Ectodermal cell (in vitro differentiated cells): Measurements from ENCODE around the gene MEI1.
"Not testable (repeated sequence)": the region's sequence is repeated elsewhere in the genome, so short reads cannot be mapped to it uniquely, and the experiment has no call there.

Experiments used
- H3K27ac ChIP-seq: 2 replicates; pipeline ENCODE4 v1.7.0; 2013; ENCODE audit warnings: mild to moderate bottlenecking, low read depth, low read length; ENCODE audit not compliant: insufficient read depth, poor library complexity, severe bottlenecking
- H3K27me3 ChIP-seq: 2 replicates; pipeline ENCODE4 v1.7.0; 2013; ENCODE audit warnings: mild to moderate bottlenecking, low read length; ENCODE audit not compliant: insufficient read depth, control insufficient read depth, poor library complexity, severe bottlenecking
- H3K36me3 ChIP-seq: one replicate; pipeline ENCODE4 v1.7.0; 2013; ENCODE audit warnings: low read length; ENCODE audit not compliant: control insufficient read depth, insufficient read depth
- H3K4me1 ChIP-seq: one replicate; pipeline ENCODE4 v1.7.0; 2013; ENCODE audit warnings: low read length; ENCODE audit not compliant: control insufficient read depth, insufficient read depth
- H3K4me3 ChIP-seq: 2 replicates; pipeline ENCODE4 v1.7.0; 2013; ENCODE audit warnings: low read depth, low read length, control low read depth; ENCODE audit not compliant: insufficient read depth
- H3K9me3 ChIP-seq: 2 replicates; pipeline ENCODE4 v1.7.0; 2013; ENCODE audit warnings: mild to moderate bottlenecking, low read length, moderate library complexity; ENCODE audit not compliant: control insufficient read depth
- WGBS, 2 experiments: methylation state at CpG; one replicate each; pipeline ENCODE4 v1.1.7; 2013; ENCODE audit warnings: missing lambda C conversion rate in 2 of 2; 5-methylcytosine and 5-hydroxymethylcytosine counted together

Gene MEI1

DNA sequence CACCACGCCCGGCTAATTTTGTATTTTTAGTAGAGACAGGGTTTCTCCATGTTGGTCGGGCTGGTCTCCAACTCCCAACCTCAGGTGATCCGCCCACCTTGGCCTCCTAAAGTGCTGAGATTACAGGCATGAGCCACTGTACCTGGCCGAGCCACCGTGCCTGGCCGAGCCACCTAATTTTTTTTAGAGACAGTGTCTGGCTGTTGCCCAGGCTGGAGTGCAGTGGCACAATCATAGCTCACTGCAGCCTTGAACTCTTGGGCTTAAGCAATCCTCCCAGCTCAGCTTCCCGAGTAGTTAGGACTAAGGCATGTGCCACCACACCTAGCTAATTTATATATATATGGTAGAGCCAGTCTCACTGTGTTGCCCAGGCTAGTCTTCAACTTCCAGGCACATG is 136.2 kb downstream of the MEI1 start:
- not testable (repeated sequence) for H3K9me3 ChIP-seq, H3K27ac ChIP-seq, H3K27me3 ChIP-seq, H3K4me3 ChIP-seq, H3K4me1 ChIP-seq, H3K36me3 ChIP-seq
- 83 to 89% methylated on average over 7 to 8 of the region's 8 CpGs for WGBS, 2 experiments

DNA sequence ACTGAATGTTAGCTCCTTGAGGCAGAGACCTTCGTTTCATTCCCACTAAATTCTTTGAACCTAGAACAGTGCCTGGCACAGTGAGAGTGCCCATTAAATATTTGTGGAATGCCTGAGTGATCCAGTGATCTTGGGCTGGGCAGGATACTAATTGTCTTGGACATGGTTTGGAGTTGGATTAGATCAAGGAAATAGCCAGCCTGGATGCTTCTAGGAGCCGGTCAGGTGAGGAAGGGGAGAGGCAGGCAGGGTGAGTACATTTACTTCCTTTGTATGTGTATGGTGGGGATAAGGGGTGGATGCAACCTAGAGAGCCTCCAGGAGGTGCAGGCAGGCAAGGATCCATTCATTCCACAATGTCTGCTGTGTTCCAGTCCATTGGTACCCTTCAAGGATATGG is 137.2 kb downstream of the MEI1 start:
- Histone ChIP-seq H3K4me3 (no peak overlapping the region), H3K27me3 (no peaks in the 10 kb centered on the region), H3K36me3 (peaks cover 7% of the 10 kb centered on the region), H3K9me3 (no peaks in the 10 kb centered on the region), H3K4me1 (no peaks in the 10 kb centered on the region), H3K27ac (no peak overlapping the region)
- 85 to 97% methylated on average over 2 of the region's 2 CpGs for WGBS, 2 experiments

DNA sequence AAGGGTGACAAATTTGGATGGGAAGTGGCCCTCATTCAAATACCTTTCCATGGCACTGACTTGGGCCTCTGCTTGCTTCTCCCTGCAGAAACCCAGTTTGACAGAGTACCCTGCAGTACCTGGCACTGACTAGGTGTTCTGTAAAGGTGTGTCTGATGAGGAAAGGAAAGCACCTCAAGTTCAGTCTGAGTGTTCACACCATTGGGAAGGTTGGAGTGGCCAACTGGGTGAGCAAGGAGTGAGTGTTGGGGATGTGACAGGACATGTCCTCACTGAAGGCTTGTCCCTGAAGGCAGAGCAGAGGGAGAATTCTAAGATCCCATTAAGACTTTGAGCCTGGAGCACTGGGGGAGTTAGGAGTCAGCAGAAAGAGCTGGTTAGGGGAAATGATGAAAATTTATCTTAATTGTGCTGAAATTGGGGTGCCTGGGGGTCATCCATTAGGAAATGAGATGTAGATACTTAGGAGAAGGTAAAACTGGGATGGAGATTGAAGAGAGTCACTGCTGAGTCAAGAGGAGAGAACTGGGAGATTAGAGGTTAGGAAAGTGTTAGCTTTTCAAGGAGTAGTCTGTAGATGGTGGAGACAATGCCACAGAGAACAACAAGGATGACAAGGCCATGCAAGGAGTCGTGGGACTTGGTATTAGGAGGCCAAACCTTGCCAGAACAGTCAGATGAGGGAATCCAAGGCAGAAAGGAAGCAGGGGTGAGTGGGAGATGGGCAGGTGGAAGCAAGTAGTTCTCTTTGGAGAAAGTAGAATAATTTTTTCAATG is 139.7 kb downstream of the MEI1 start:
- no peaks in the 10 kb centered on the region for H3K27me3 ChIP-seq
- H3K9me3 ChIP-seq, result no peaks in the 10 kb centered on the region
- no peaks in the 10 kb centered on the region for H3K4me1 ChIP-seq
- no peak overlapping the region for H3K27ac ChIP-seq
- peaks cover 11% of the 10 kb centered on the region for H3K36me3 ChIP-seq
- H3K4me3 ChIP-seq, result no peak overlapping the region
- 86 to 92% methylated on average over 1 of the region's 1 CpG for WGBS, 2 experiments

DNA sequence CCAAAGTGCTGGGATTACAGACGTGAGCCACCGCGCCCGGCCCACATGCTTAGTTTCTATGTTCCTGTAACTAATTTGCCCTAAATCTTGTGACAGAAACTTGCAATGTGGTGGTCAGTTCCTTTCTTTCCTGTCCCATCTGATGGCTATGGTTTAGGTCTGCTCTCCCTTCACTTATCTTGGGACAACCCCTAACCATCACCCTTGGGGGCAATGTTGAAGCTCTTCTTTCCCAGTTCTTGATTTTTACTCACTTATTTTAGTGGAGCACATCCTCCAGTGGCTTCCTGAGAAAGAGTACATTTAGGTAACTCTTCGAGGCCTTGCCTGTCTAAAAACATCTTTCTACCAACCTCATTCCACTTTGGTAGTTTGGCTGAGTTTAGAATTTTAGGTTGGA is 140.9 kb downstream of the MEI1 start:
- no peak overlapping the region for H3K27ac ChIP-seq
- H3K27me3 ChIP-seq, result no peaks in the 10 kb centered on the region
- H3K4me1 ChIP-seq, result no peaks in the 10 kb centered on the region
- 93 to 98% methylated on average over 5 of the region's 5 CpGs for WGBS, 2 experiments
- peaks cover 11% of the 10 kb centered on the region for H3K36me3 ChIP-seq
- no peaks in the 10 kb centered on the region for H3K9me3 ChIP-seq
- H3K4me3 ChIP-seq, result no peak overlapping the region

DNA sequence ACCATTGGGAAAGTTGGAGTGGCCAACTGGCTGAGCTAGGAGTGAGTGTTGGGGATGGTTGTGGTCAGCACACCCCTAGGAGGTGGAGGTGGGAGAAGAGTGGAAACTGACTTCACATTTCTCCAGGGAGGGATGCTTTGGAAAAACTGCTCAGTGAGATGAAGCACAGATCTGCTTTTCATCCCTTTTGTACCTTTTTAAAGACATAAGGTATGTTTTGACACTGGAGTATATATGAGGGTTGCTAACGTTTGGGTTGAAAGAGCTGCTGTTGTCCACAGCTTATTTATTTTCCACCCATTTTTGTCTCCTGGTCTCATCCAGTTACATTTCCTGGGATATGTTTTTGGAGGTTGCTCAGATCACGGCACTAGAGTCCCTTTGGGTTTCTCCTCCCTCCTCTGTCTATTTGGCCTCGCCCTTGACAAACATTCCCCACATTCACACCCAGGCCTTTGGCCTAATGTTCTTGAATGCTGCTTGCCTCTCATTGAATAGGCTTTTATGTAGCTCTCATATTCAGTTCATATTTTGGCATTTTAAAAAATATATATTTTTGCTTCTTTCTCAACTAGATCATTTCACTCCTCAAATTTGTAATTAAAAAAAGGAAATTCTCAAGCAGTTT is 141.9 kb downstream of the MEI1 start:
- Histone ChIP-seq H3K27me3 (no peaks in the 10 kb centered on the region), H3K36me3 (peaks cover 5% of the 10 kb centered on the region), H3K4me3 (no peak overlapping the region), H3K9me3 (no peaks in the 10 kb centered on the region), H3K4me1 (peaks cover 9% of the 10 kb centered on the region), H3K27ac (no peak overlapping the region)
- WGBS, 2 experiments, result 94% methylated on average over 2 to 3 of the region's 3 CpGs

DNA sequence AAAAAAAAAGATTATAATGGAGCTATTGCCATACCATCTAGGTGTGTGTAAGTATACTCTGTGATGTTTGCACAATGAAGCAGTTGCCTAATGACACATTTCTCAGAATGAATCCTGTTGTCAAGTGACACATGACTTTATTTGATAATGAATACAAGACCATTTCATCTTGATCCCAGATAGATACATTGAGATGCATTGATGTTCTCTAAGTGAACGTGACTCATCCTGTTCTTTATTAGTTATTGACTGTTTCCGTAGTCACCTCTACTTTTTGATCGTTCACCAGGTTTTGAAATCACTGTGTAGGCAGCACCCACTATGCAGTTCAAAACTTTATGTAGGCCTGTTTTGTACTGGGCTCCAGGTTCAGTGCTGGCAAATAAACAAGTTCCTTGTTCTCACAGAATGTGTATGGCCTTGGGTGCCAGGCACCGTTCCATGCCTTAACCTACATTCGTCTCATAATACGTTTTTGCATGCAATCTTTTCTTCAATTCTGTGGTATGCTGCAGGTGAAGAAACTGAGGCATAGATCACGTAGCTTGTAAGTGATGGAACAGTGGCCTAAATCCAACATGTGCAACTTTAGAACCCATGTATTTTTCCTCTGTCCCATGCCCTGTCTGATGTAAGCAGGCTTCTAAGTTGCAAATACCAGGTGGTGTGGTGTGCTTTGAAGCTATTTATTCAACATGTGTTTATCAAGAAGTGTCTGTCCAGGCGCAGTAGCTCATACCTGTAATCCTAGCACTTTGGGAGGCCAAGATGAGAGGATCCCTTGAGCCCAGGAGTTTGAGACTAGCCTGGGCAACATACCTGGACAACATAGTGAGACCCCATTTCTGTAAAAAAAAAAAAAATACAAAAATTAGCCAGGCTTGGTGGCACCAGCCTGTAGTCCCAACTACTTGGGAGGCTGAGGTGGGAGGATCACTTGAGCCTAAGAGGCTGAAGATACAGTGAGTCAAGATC is 144.0 kb downstream of the MEI1 start:
- Histone ChIP-seq H3K36me3 (peaks cover 4% of the 10 kb centered on the region), H3K4me1 (peaks cover 19% of the 10 kb centered on the region), H3K4me3 (no peak overlapping the region), H3K9me3 (no peaks in the 10 kb centered on the region), H3K27ac (no peak overlapping the region), H3K27me3 (no peaks in the 10 kb centered on the region)
- WGBS, 2 experiments, result 97 to 98% methylated on average over 8 of the region's 8 CpGs

DNA sequence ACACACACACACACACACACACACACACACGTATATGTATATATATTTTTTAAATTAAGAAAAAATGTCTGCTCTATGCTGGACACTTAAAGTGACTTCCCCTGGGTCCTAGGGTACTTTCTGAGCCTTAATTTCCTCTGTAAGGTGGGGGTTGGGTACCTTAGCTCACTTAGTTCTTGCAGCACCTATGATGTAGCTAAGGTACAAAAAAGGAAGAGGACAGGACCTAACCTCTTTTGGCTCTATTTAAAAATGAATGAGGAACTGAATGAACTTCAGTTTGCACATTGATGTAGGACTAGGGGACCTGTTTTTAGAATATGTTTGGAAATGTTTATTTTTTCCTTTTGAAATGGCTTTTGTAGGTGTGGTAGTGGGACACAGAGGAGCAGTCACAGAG is 144.7 kb downstream of the MEI1 start:
- Histone ChIP-seq H3K27ac (no peak overlapping the region), H3K27me3 (no peaks in the 10 kb centered on the region), H3K36me3 (peaks cover 4% of the 10 kb centered on the region), H3K4me3 (no peak overlapping the region), H3K4me1 (peaks cover 19% of the 10 kb centered on the region), H3K9me3 (no peaks in the 10 kb centered on the region)
- WGBS, 2 experiments, result no CpG with 5 or more reads among the region's 1 CpG

DNA sequence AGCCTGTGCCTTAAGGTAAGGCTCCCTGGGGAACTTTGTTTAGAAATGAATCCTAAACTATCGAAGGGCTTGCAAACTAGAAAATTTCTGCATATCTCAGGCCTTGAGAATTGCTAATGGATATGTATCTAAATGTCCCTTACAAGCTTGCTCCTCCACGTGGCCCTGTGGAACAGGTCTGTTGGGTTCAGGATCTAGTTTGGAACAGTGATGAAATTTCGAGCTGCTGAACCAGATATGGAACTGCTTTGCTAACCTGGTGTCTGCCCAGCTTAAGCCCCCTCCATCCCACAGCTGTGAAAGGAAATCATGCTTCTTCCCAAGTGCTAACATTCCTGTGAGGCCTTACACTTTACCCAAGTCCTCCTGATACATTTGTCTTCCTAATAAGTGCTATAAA is 145.2 kb downstream of the MEI1 start:
- Histone ChIP-seq H3K27me3 (no peaks in the 10 kb centered on the region), H3K9me3 (no peaks in the 10 kb centered on the region), H3K4me1 (peaks cover 19% of the 10 kb centered on the region), H3K27ac (no peak overlapping the region), H3K36me3 (peaks cover 4% of the 10 kb centered on the region), H3K4me3 (no peak overlapping the region)
- 73 to 74% methylated on average over 3 of the region's 3 CpGs for WGBS, 2 experiments

DNA sequence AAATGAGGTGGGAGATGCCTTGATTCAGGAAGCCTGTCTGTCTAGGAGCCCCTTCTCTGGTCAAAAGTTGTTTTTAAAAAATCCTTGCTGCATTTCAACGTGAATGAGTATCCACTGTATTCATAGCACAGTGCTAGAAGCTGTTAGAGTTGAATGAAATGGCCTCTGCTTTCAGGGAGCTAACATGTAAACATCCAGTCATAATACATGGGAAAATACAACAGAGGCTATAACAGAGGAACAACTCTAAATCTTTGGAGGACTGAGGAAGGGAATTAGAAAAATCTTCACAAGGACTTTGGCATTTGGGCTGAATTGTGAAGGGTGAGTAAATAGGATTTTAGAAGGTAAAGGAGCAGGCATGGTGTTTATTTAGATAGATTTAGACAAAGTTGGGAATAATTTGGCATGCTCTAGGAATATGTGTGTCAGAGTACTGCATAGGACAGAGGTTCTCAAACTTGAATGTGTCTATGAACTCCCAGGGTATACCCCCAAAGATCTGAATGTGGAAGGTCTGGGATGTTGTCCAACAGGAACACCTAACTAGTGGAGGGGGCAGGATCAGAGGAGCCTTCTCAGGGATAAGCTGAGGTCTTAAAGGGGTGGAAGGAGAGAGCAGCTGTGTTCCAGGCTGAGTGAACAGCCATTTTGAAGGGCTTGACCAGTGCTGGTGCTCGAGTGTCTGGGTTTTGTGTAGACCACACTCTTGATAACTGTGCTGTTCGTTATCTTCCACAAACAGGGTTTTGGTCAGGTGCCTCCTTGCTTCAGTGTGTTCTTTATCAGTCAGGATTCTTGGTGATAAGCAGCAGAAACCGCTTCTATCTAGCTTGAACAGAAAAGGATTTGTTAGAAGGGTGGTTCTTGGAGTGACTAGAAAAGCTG is 146.3 kb downstream of the MEI1 start:
- Histone ChIP-seq H3K4me3 (no peak overlapping the region), H3K27me3 (no peaks in the 10 kb centered on the region), H3K9me3 (no peaks in the 10 kb centered on the region), H3K36me3 (peaks cover 4% of the 10 kb centered on the region), H3K4me1 (peaks cover 19% of the 10 kb centered on the region), H3K27ac (no peak overlapping the region)
- 85 to 95% methylated on average over 4 of the region's 4 CpGs for WGBS, 2 experiments
